GM18507 (cell line): Measurements from ENCODE around the gene ITIH4.

ENCODE experiments used
- DNase-seq: peaks from one replicate; pipeline ENCODE4 v3.0.0; 2011; ENCODE audit warnings: low read depth; ENCODE audit not compliant: insufficient read length; ENCODE audit errors: extremely low spot score
- FAIRE-seq: peaks from 2 replicates; lab custom pipeline; 2011; peaks lifted over from hg19 to GRCh38; lab: Jason Lieb, UNC

The ITIH4 gene

DNA sequence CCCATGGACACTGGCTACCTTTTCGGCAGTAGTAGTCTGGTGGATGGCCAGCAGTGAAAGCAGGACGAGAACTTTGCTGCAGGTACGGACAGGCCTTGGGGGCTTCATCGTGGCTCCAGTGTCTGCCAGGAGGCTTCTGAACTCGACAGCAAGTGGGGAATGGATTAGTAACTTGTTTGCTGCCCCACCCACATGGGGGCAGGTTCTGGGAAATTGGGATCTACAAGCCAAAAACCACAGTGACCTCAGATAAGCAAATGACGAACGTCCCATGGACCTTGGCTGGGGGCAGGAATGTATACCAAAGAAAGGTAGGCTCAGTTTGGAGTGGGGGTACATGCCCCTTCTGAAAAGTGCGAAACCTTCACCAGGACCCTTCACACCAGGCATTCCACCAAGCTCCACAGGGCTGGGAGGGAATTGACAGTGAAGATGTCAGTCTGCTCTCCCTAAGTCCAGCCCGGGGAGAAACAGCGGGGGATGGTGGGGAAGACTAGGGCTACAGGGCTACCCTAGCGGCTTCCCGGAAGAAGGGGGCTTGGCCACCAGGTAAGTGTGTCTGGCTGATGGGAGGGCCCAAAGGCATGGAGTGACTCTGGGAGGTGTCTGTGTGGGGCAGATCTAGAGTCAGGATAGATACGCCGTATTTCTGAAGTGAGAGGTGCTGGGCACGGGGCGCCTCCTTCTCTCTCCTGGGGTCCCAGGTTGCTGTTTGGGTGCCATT, at the start of gene ITIH4:
Gene ITIH4, minus strand, starts transcription at position 138 of the 724 bp plus-strand sequence. Its CDS starts 30 bp downstream, at position 108.
- no peak for FAIRE-seq
- no peak for DNase-seq

DNA sequence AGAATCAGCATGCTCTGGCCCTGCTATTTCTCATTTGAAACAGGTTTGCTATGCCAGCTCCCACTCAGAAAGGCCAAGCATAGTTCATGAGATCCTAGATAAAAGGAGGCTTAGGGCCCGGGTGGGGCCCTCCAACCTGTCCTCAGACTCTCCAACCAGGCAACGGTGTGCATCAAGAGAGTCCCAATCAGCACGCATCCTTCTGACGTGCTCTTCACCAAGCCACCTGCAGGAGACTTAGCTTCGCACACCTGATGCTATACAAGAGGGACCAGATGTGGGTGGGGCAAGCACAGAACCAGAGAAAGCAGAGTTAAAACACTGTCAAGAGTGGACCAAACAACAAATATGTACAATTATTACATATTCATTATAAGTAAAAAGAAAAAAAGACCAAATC, 49.6 kb upstream of the ITIH4 start:
- FAIRE-seq (no peak), DNase-seq (no peak)

DNA sequence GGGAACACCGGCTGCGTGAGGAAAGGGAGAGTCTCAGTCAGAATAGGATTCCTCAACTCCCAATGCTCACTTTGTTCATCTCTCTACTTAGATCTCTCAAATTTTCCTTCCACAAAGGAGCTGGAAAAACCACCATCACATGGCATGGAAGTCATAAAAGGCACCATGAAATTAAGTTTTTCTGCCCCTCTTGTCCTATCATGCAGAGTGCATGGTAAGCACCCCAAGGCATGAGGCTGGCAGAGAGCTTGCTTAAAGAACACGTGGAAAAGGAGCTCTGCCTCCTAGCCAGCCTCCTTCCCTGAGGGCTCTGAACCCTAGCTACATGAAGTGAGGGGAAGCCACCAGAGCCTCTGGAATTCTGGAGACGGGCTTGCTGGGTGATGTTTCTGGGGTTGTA, 49.1 kb upstream of the ITIH4 start:
- FAIRE-seq, result no peak

GRCh38 chr3:52879090-52879489, 48.6 kb upstream of the ITIH4 start:
- FAIRE-seq (no peak), DNase-seq (no peak)

More for the DNA sequence above, 49.1 kb upstream of the ITIH4 start:
- DNase-seq, result no peak

GRCh38 chr3:52877085-52877484, 46.6 kb upstream of the ITIH4 start:
- DNase-seq, result no peak
- no peak for FAIRE-seq

DNA sequence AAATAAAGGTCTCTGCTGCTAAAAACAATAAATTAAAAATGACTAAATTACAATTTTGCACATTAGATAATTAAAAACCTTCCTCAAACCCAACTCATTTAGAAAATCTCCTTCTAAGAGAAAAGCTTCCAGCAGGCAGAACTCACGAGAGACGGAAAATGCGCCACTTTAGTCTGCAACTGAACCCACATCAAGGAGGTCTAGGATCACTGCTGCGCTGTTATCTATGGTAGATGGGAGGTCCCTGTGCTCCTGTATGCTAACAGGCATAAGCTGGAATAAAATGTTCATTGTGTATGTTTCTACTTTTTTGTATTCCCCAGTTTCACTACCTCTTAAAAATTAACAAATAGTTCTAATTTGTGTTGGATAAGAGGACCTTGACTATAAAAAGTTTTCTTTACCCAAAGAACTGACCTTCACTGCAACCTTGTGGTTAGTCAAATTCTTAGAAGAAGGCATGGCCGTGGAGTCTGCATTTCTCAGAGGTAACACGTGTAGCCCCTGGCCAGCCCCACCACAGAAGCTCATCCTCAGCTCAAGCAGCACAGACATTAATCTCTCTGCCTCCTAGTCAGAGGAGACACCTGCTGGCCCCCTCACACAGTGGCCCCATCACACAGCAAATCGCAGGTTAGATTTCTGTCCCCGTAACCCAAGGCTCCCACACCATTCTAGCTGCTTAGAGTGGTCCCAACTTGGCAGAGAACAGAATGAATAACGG, 44.6 kb upstream of the ITIH4 start:
- FAIRE-seq, result peak; percentile 71

DNA sequence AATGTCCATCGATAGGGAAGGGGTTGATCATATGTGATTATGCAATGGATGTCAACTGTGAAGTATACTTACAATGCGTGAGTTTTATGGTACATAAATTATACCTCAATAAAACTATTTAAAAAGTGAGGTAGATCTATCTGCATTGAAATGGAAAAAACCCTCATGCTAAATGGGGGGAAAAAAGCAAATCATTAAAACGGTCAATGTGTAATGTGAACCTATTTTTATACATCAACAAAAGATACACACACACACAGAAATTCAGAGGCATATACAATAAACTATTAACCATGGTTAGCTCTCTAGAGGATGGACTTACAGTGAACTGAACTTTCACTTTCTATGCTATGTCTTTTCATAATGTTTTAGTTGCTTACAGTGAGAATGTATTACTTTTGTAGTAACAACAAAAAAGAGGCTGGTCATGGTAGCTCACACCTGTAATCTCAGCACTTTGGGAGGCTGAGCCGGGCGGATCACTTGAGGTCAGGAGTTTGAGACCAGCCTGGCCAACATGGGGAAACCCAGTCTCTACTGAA, 43.8 kb upstream of the ITIH4 start:
- peak; percentile 86 for FAIRE-seq
- DNase-seq, result no peak

More for the DNA sequence above, 44.6 kb upstream of the ITIH4 start:
- no peak for DNase-seq

- DNase-seq, result no peak
- FAIRE-seq, result no peak
Observed at GRCh38 chr3:52873433-52874159, 43.1 kb upstream of the ITIH4 start.

- no peak for DNase-seq
- no peak for FAIRE-seq
Observed at GRCh38 chr3:52872245-52872644, 41.8 kb upstream of the ITIH4 start.

GRCh38 chr3:52871761-52872160, 41.3 kb upstream of the ITIH4 start:
- no peak for FAIRE-seq

DNA sequence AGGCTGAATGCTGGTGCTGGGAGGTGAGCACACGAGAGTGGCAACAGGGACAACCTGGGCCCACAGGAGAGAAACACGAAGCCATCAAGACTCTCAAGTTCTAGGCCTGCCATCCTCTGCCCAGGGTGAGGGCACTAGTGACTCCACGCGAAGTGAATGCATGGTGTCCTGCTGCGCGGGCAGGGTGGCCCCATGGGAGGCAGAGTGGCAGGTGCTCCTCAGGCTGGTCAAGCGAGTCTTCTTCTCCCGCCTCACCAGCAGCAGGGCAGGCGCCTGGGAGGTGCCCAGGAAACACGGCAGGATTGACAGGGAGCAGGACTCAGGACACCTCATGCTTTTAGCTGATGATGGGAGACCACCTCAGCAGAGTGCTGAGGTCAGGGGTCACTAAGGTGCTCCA, 40.0 kb upstream of the ITIH4 start:
- DNase-seq (no peak), FAIRE-seq (no peak)

More at GRCh38 chr3:52871761-52872160, 41.3 kb upstream of the ITIH4 start:
- no peak for DNase-seq

DNA sequence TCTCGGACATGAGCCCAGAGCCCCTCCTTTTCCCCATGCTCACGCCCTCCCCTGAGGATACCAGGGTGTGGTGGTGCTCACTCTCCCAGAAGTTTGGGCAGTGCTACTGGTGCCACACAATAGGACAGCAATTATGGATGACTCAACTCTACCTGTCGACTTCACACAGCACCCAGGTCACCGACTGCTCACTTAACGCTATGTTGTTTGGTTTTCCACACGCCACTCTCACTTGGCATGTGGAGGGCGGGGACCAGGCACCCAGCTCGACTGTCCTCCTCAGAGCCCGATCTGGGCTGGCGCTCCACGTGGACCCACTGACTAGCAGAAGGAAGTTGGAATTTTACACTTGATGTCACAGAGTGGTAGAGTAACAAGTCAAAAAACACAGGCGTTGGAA, 36.0 kb upstream of the ITIH4 start:
- FAIRE-seq, result no peak
- DNase-seq, result no peak

DNA sequence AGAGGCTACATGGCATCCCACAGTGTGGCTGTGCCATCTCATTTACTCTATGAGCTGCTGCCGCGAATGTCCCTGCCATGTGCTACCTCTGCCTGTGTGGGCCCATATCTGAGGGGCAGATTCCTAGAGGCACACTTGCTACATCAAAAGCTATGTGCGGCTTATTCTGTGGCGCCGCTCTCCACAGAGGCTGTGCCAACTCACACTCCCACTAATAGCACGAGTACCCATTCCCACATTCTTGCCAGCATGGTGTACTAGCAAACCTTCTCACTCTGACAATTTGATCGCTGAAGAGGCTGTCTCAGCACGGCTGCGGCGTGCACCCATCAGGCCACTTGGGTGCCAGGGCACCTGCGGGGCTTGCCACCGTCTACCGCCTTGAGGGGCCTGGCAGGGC, 35.5 kb upstream of the ITIH4 start:
- FAIRE-seq, result no peak
- no peak for DNase-seq

- DNase-seq, result no peak
- no peak for FAIRE-seq
Observed at GRCh38 chr3:52860424-52860768, 29.9 kb upstream of the ITIH4 start.

GRCh38 chr3:52859686-52860423, 29.4 kb upstream of the ITIH4 start:
- DNase-seq, result no peak
- no peak for FAIRE-seq

DNA sequence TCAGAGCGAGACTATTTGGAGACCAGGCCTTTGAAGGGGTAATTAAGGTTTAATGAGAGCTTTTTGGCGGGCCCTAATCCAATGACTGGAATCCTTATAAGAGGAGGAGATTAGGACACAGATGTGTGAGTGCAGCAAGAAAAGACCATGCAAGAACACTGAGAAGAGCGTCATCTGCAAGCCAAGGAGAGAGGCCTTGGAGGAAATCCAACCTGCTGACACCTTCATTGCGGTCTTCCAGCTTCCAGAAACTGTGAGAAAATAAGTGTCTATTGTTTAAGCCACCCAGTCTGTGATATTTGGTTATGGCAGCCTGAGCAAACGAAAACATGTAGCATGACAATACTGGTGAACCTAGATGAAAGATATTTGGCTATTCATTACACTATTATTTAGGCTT, 27.4 kb upstream of the ITIH4 start:
- FAIRE-seq (no peak), DNase-seq (no peak)

GRCh38 chr3:52857133-52857532, 26.7 kb upstream of the ITIH4 start:
- no peak for FAIRE-seq
- DNase-seq, result no peak

GRCh38 chr3:52856666-52857065, 26.2 kb upstream of the ITIH4 start:
- no peak for DNase-seq
- peak; percentile 5 for FAIRE-seq

- DNase-seq, result no peak
- FAIRE-seq, result no peak
Observed at GRCh38 chr3:52854013-52854412, 23.5 kb upstream of the ITIH4 start.

DNA sequence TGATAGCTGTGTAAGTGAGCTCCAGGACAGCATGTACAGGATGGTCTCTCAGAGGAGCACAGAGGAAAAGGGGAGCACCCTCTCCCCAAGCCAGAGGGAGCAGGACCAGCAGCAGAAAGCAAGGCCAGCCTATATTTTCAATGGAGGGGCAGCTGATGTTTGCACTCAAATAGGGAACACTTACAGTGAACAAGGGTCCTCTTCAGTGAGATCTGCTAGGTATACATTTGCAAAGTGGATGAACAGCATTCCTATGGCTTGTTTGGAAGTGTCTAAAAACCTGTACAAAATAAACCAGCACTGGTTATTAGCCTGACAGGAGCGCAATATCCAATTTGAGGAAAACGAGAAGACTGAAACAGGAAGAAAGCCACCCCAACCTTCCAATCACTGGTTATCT, 21.9 kb upstream of the ITIH4 start:
- no peak for DNase-seq
- no peak for FAIRE-seq
